A549 (cell line): ENCODE measurements around the gene YPEL1. TPM values are rescaled to one million over a fixed set of nuclear protein-coding genes. Genes with fewer than 3 reads are reported as not detected.

Source experiments
- ATAC-seq, 2 experiments: fragments of 200-7000 bp in 1 of 2; fragments of >200 bp in 1 of 2; cut with Nextera tagmentation in 1 of 2; cut with Tn5 transposase in 1 of 2; 3 replicates each; pipeline versions ENCODE4 v1.8.0 to v1.9.1; 2018 to 2020; ENCODE audit warnings: mild to moderate bottlenecking in 1 of 2, moderate library complexity in 1 of 2
- CTCF ChIA-PET: fragments of 300-600 bp; sonication (Branson Sonifier 250); formaldehyde crosslinking; extraction: SDS; loops from one replicate; lab custom pipeline; 2021; ENCODE audit warnings: antibody characterized with exemption, inconsistent platforms; lab: Yijun Ruan, JAX
- POLR2A ChIA-PET: fragments of 350-600 bp; formaldehyde crosslinking; extraction: SDS; loops from one replicate; lab custom pipeline; 2021; ENCODE audit warnings: antibody characterized with exemption, inconsistent platforms; lab: Yijun Ruan, JAX
- DNase-seq, 2 experiments: peaks; one replicate each; pipeline versions ENCODE4 v3.0.0 to v3.0.0-alpha.2; 2011 to 2016; ENCODE audit warnings: low read depth in 1 of 2, low spot score in 1 of 2
- FAIRE-seq: peaks from 2 replicates; lab custom pipeline; 2011; peaks lifted over from hg19 to GRCh38; lab: Jason Lieb, UNC
- H3K27ac ChIP-seq, 2 experiments: fragments of >200 bp; sonication (Bioruptor Twin); formaldehyde crosslinking; 3 replicates each; pipeline ENCODE4 v1.5.1; 2016 to 2017
- H3K4me1 ChIP-seq: fragments of >200 bp; sonication (Bioruptor Twin); formaldehyde crosslinking; 3 replicates; pipeline ENCODE4 v1.6.1; 2016
- H3K4me2 ChIP-seq: fragments of >200 bp; sonication (Bioruptor Twin); formaldehyde crosslinking; 3 replicates; pipeline ENCODE4 v1.6.1; 2016
- H3K4me3 ChIP-seq: fragments of >200 bp; sonication (Bioruptor Twin); formaldehyde crosslinking; 3 replicates; pipeline ENCODE4 v1.5.1; 2016
- H3K9me3 ChIP-seq: fragments of >200 bp; sonication (Bioruptor Twin); formaldehyde crosslinking; 3 replicates; pipeline ENCODE4 v1.6.1; 2016
- ATOH8 ChIP-seq: fragments of 250-450 bp; sonication (Bioruptor Pico); IDR thresholded peaks from 2 replicates; pipeline ENCODE4 v1.5.0; 2020; ENCODE audit warnings: low read depth, mild to moderate bottlenecking, moderate library complexity
- BHLHE40 ChIP-seq: IDR thresholded peaks from 2 replicates; pipeline ENCODE4 v1.6.1; 2012; ENCODE audit warnings: low read depth, low read length, inconsistent platforms
- CBX2 ChIP-seq: fragments of 200-600 bp; sonication (generic); IDR thresholded peaks from 2 replicates; pipeline ENCODE4 v1.6.1; 2016; ENCODE audit warnings: low read depth, mild to moderate bottlenecking, borderline replicate concordance
- CBX8 ChIP-seq: fragments of 200-600 bp; sonication (generic); IDR thresholded peaks from 2 replicates; pipeline ENCODE4 v1.6.1; 2016
- CHD2 ChIP-seq: fragments of 150-350 bp; IDR thresholded peaks from 2 replicates; pipeline ENCODE4 v1.6.1; 2014; ENCODE audit warnings: low read length; ENCODE audit not compliant: partially characterized antibody
- EHF ChIP-seq: fragments of 250-450 bp; sonication (Bioruptor Pico); IDR thresholded peaks from 2 replicates; pipeline ENCODE4 v1.5.0; 2020; ENCODE audit warnings: mild to moderate bottlenecking
- EHMT2 ChIP-seq: fragments of 200-600 bp; sonication (generic); IDR thresholded peaks from 2 replicates; pipeline ENCODE4 v1.6.1; 2016; ENCODE audit warnings: antibody characterized with exemption, low read depth, mild to moderate bottlenecking, moderate library complexity
- EP300 ChIP-seq, 2 experiments: fragments of >200 bp; sonication (Bioruptor Twin); formaldehyde crosslinking; IDR thresholded peaks; 2 replicates in 1 of 2; 3 replicates in 1 of 2; pipeline ENCODE4 v1.6.1; 2016 to 2017
- ESRRA ChIP-seq: fragments of 150-350 bp; IDR thresholded peaks from 2 replicates; pipeline ENCODE4 v1.6.1; 2014; ENCODE audit warnings: mild to moderate bottlenecking, low read length, borderline replicate concordance
- FOSL2 ChIP-seq, 2 experiments: fragments of 450-650 bp in 1 of 2; fragments of >200 bp in 1 of 2; sonication (Bioruptor Twin) in 1 of 2; formaldehyde crosslinking; IDR thresholded peaks; 2 replicates each; pipeline versions ENCODE4 v1.5.0 to v1.6.1; 2016 to 2020; ENCODE audit warnings: mild to moderate bottlenecking in 1 of 2, moderate library complexity in 1 of 2
- HOXA7 ChIP-seq: fragments of 250-450 bp; sonication (Bioruptor Pico); IDR thresholded peaks from 2 replicates; pipeline ENCODE4 v1.5.0; 2020; ENCODE audit warnings: mild to moderate bottlenecking, moderate library complexity
- KDM1A ChIP-seq: fragments of 200-600 bp; sonication (generic); IDR thresholded peaks from 2 replicates; pipeline ENCODE4 v1.6.1; 2016; ENCODE audit warnings: low read depth, mild to moderate bottlenecking
- KDM5A ChIP-seq: fragments of 200-600 bp; sonication (generic); IDR thresholded peaks from 2 replicates; pipeline ENCODE4 v1.6.1; 2016; ENCODE audit warnings: antibody characterized with exemption, mild to moderate bottlenecking
- MAFK ChIP-seq: fragments of 450-650 bp; IDR thresholded peaks from 2 replicates; pipeline ENCODE4 v1.6.1; 2014; ENCODE audit not compliant: partially characterized antibody
- MYC ChIP-seq: IDR thresholded peaks from 2 replicates; pipeline ENCODE4 v1.6.1; 2012; ENCODE audit warnings: mild to moderate bottlenecking, inconsistent platforms, low read length, improper control_type of control experiment, borderline replicate concordance
- NPAS2 ChIP-seq: fragments of 250-450 bp; sonication (Bioruptor Pico); IDR thresholded peaks from 2 replicates; pipeline ENCODE4 v1.8.0; 2022; ENCODE audit warnings: mild to moderate bottlenecking, moderate library complexity, borderline replicate concordance
- RAD21 ChIP-seq, 2 experiments: fragments of >200 bp in 1 of 2; sonication (Bioruptor Twin) in 1 of 2; formaldehyde crosslinking in 1 of 2; IDR thresholded peaks in 1 of 2; conservative IDR thresholded peaks in 1 of 2; 2 replicates in 1 of 2; 3 replicates in 1 of 2; pipeline ENCODE4 v1.6.1; 2012 to 2018; ENCODE audit warnings: inconsistent platforms in 1 of 2
- RCOR1 ChIP-seq: fragments of 150-350 bp; IDR thresholded peaks from 2 replicates; pipeline ENCODE4 v1.6.1; 2014; ENCODE audit warnings: antibody characterized with exemption, low read length, low read depth
- SREBF2 ChIP-seq: fragments of 450-650 bp; IDR thresholded peaks from 2 replicates; pipeline ENCODE4 v1.6.1; 2014; ENCODE audit warnings: mild to moderate bottlenecking, moderate library complexity
- TFCP2L1 ChIP-seq: fragments of 250-450 bp; sonication (Bioruptor Pico); IDR thresholded peaks from 2 replicates; pipeline ENCODE4 v1.5.0; 2021; ENCODE audit warnings: mild to moderate bottlenecking
- ZC3H11A ChIP-seq: fragments of 450-650 bp; IDR thresholded peaks from 2 replicates; pipeline ENCODE4 v1.6.1; 2014; ENCODE audit warnings: antibody characterized with exemption, mild to moderate bottlenecking
- ZNF302 ChIP-seq: fragments of 250-450 bp; sonication (Bioruptor Pico); IDR thresholded peaks from 2 replicates; pipeline ENCODE4 v1.9.0; 2021; ENCODE audit warnings: inconsistent platforms, mild to moderate bottlenecking, moderate library complexity
- ZSCAN20 ChIP-seq: fragments of 250-450 bp; sonication (Bioruptor Pico); IDR thresholded peaks from 2 replicates; pipeline ENCODE4 v1.8.0; 2022; ENCODE audit warnings: mild to moderate bottlenecking, moderate library complexity
- WGBS: methylation state at CpG from one replicate; pipeline ENCODE4 v1.1.6; 2017; ENCODE audit errors: missing lambda C conversion rate; 5-methylcytosine and 5-hydroxymethylcytosine counted together
- polyA plus RNA-seq, 4 experiments: library from polyadenylated mRNA; depleted of rRNA in 3 of 4; stranded (reverse); fragments of >200 nt; fragmentation: RNase III in 1 of 4; extraction: RNeasy Plus Mini Kit Qiagen cat#74134 plus additional on column Dnase treatment in 1 of 4; gene quantifications; 2 replicates in 3 of 4; 3 replicates in 1 of 4; pipeline ENCODE4 v1.2.3, GENCODE V29; 2011 to 2017
- TF ChIP-seq, protein P1 (sequence below): fragments of 200-600 bp; sonication (generic); IDR thresholded peaks from 2 replicates; pipeline ENCODE4 v1.6.1; 2016; ENCODE audit warnings: antibody characterized with exemption, mild to moderate bottlenecking, moderate library complexity
- TF ChIP-seq, protein P2 (sequence below): IDR thresholded peaks from 2 replicates; pipeline ENCODE4 v1.6.1; 2012; ENCODE audit warnings: low read depth, borderline replicate concordance
- TF ChIP-seq, protein P3 (sequence below): fragments of >200 bp; sonication (Bioruptor Twin); formaldehyde crosslinking; IDR thresholded peaks from 3 replicates; pipeline ENCODE4 v1.5.1; 2016

Gene YPEL1
- polyA plus RNA-seq, 2 of the 4 experiments (the other 2 are of a cell fraction) = 0.22 to 0.59 TPM

- FAIRE-seq = no peak
- TF ChIP-seq FOSL2 (IDR thresholded peaks at IDR 0.05) (no peak), FOSL2 (CRISPR knock-in tag; IDR thresholded peaks at IDR 0.05) (no peak), ATOH8 (CRISPR knock-in tag) (no peak), CBX8 (no peak), KDM1A (no peak), ZC3H11A (no peak), NPAS2 (CRISPR knock-in tag) (no peak), MAFK (no peak), MYC (no peak)
- TF ChIP-seq, protein P1, sequence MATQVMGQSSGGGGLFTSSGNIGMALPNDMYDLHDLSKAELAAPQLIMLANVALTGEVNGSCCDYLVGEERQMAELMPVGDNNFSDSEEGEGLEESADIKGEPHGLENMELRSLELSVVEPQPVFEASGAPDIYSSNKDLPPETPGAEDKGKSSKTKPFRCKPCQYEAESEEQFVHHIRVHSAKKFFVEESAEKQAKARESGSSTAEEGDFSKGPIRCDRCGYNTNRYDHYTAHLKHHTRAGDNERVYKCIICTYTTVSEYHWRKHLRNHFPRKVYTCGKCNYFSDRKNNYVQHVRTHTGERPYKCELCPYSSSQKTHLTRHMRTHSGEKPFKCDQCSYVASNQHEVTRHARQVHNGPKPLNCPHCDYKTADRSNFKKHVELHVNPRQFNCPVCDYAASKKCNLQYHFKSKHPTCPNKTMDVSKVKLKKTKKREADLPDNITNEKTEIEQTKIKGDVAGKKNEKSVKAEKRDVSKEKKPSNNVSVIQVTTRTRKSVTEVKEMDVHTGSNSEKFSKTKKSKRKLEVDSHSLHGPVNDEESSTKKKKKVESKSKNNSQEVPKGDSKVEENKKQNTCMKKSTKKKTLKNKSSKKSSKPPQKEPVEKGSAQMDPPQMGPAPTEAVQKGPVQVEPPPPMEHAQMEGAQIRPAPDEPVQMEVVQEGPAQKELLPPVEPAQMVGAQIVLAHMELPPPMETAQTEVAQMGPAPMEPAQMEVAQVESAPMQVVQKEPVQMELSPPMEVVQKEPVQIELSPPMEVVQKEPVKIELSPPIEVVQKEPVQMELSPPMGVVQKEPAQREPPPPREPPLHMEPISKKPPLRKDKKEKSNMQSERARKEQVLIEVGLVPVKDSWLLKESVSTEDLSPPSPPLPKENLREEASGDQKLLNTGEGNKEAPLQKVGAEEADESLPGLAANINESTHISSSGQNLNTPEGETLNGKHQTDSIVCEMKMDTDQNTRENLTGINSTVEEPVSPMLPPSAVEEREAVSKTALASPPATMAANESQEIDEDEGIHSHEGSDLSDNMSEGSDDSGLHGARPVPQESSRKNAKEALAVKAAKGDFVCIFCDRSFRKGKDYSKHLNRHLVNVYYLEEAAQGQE = no peak
- TF ChIP-seq, protein P2, sequence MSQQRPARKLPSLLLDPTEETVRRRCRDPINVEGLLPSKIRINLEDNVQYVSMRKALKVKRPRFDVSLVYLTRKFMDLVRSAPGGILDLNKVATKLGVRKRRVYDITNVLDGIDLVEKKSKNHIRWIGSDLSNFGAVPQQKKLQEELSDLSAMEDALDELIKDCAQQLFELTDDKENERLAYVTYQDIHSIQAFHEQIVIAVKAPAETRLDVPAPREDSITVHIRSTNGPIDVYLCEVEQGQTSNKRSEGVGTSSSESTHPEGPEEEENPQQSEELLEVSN = no peak
- no peak overlapping the region for H3K4me3 ChIP-seq
- POLR2A ChIA-PET = no interaction called here
- no peak for ATAC-seq
- no peak overlapping the region for H3K4me2 ChIP-seq
- CTCF ChIA-PET = interaction anchor here (1.8 kb wide), 1 partner anchor 23 kb away, joined by 3 read pairs; no protein-coding TSS in a partner anchor
- no peaks in the 10 kb centered on the region; the same call in 2 of the 3 replicates for H3K4me1 ChIP-seq
- H3K27ac ChIP-seq = no peak overlapping the region
- 80% methylated on average over 6 of the region's 6 CpGs for WGBS
- DNase-seq = no peak
- H3K9me3 ChIP-seq = no peaks in the 10 kb centered on the region
Observed at GRCh38 chr22:21672107-21672629, 63.4 kb downstream of the YPEL1 start.

DNA sequence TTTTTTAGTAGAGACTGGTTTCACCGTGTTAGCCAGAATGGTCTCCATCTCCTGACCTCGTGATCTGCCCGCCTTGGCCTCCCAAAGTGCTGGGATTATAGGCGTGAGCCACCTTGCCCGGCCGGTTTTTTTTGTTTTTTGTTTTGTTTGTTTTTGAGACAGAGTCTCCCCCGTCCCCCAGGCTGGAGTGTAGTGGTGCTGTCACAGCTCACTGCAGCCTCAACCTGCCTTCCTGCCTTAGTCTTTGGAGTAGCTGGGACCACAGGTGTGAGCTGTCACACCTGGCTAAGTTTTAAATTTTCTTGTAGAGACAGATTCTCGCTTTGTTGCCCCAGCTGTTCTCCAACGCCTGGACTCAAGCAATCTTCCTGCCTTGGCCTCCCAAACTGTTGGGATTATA lies 66.6 kb downstream of the YPEL1 start:
- no peaks in the 10 kb centered on the region; the same call in 2 of the 3 replicates for H3K4me1 ChIP-seq
- TF ChIP-seq EP300 (IDR thresholded peaks at IDR 0.05) (no peak), KDM5A (no peak), BHLHE40 (no peak)
- CTCF ChIA-PET = no interaction called here
- DNase-seq = no peak
- POLR2A ChIA-PET = no interaction called here
- 85% methylated on average over 9 of the region's 9 CpGs for WGBS
- H3K27ac ChIP-seq = no peak overlapping the region
- H3K9me3 ChIP-seq = no peaks in the 10 kb centered on the region
- no peak overlapping the region for H3K4me3 ChIP-seq
- ATAC-seq = no peak
- H3K4me2 ChIP-seq = no peak overlapping the region
- FAIRE-seq = no peak

DNA sequence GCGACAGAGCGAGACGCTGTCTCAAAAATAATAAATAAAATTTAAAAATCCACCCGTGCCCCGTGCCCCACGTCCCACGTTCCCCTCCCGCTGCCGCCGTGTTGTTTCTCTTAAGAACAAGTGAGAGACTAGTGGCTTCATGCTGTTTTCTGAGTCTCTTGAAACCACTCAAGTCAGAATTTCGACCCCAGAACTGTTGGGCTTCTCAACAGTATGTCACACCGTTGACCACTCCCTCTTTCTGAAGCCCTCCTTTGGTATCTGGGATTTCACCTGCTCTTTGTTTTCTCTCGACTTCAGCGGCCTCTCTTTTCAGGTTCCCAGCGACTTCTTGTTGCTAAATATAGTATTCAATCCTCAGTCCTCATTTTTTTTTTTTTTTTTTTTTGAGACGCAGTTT lies 68.8 kb downstream of the YPEL1 start:
- Histone ChIP-seq H3K9me3 (no peaks in the 10 kb centered on the region), H3K4me1 (no peaks in the 10 kb centered on the region; the same call in 2 of the 3 replicates), H3K4me2 (peak overlapping the region; percentile 86), H3K4me3 (peak overlapping the region; percentile 81), H3K27ac (peak overlapping the region; percentile 93 to 98)
- POLR2A ChIA-PET = interaction anchor here (1.0 to 2.1 kb wide), 2 partner anchors 9 to 38 kb away, joined by 3 to 4 read pairs; no protein-coding TSS in a partner anchor
- no peak for FAIRE-seq
- 29% methylated on average over 15 of the region's 16 CpGs for WGBS
- no peak for DNase-seq
- TF ChIP-seq BHLHE40 = no peak
- TF ChIP-seq ESRRA = no peak
- no peak for TF ChIP-seq ZNF302 (CRISPR knock-in tag)
- no peak for TF ChIP-seq EHMT2
- no peak for TF ChIP-seq CHD2
- no peak for TF ChIP-seq RAD21 (conservative IDR thresholded peaks at IDR 0.05 in 1 of 2, IDR thresholded peaks at IDR 0.05 in 1 of 2)
- TF ChIP-seq TFCP2L1 (CRISPR knock-in tag) = no peak
- TF ChIP-seq RCOR1 = no peak
- no peak for TF ChIP-seq HOXA7 (CRISPR knock-in tag)
- no peak for TF ChIP-seq EHF
- TF ChIP-seq ZSCAN20 (CRISPR knock-in tag) = no peak
- TF ChIP-seq, protein P2 = no peak
- no peak for TF ChIP-seq SREBF2
- TF ChIP-seq, protein P3, sequence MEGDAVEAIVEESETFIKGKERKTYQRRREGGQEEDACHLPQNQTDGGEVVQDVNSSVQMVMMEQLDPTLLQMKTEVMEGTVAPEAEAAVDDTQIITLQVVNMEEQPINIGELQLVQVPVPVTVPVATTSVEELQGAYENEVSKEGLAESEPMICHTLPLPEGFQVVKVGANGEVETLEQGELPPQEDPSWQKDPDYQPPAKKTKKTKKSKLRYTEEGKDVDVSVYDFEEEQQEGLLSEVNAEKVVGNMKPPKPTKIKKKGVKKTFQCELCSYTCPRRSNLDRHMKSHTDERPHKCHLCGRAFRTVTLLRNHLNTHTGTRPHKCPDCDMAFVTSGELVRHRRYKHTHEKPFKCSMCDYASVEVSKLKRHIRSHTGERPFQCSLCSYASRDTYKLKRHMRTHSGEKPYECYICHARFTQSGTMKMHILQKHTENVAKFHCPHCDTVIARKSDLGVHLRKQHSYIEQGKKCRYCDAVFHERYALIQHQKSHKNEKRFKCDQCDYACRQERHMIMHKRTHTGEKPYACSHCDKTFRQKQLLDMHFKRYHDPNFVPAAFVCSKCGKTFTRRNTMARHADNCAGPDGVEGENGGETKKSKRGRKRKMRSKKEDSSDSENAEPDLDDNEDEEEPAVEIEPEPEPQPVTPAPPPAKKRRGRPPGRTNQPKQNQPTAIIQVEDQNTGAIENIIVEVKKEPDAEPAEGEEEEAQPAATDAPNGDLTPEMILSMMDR = no peak
- no peak for TF ChIP-seq CBX2
- CTCF ChIA-PET = no interaction called here
- ATAC-seq = no peak
